22Rv1 (cell line): ENCODE results near the gene VKORC1L1.

ENCODE experiments used
- CTCF ChIP-seq: fragments of 450-650 bp; IDR thresholded peaks from 2 replicates; pipeline ENCODE4 v1.5.1; 2017; ENCODE audit warnings: mild to moderate bottlenecking
- ZFX ChIP-seq: fragments of 450-650 bp; IDR thresholded peaks from 2 replicates; pipeline ENCODE4 v1.6.1; 2017; ENCODE audit warnings: antibody characterized with exemption, borderline replicate concordance

GRCh38 chr7:65937296-65937695, 64.4 kb downstream of the VKORC1L1 start:
- no peak for TF ChIP-seq CTCF
- TF ChIP-seq ZFX, result no peak
